H9 (cell line): Measurements from ENCODE around the gene CCDC86. TPM values are rescaled to one million over a fixed set of nuclear protein-coding genes. Genes with fewer than 3 reads are reported as not detected.

Experiments used
- DNase-seq: peaks from one replicate; pipeline ENCODE4 v3.0.0-alpha.2; 2017
- H2AFZ ChIP-seq: one replicate; pipeline ENCODE4 v1.6.1; 2013; ENCODE audit warnings: mild to moderate bottlenecking, low read length, control low read depth, moderate library complexity
- H2AK5ac ChIP-seq: 2 replicates; pipeline ENCODE4 v1.6.1; 2013; ENCODE audit warnings: low read length, control low read depth, mixed read lengths; ENCODE audit not compliant: insufficient read length
- H2BK120ac ChIP-seq: one replicate; pipeline ENCODE4 v1.6.1; 2013; ENCODE audit warnings: low read depth, mild to moderate bottlenecking, low read length, control low read depth, inconsistent platforms; ENCODE audit not compliant: poor library complexity, severe bottlenecking
- H2BK12ac ChIP-seq: 2 replicates; pipeline ENCODE4 v1.6.1; 2013; ENCODE audit warnings: low read length, control low read depth, mixed read lengths, low read depth; ENCODE audit not compliant: insufficient read length
- H2BK15ac ChIP-seq: 2 replicates; pipeline ENCODE4 v1.6.1; 2013; ENCODE audit warnings: low read depth, low read length, control low read depth
- H2BK20ac ChIP-seq: one replicate; pipeline ENCODE4 v1.6.1; 2013; ENCODE audit warnings: low read depth, mild to moderate bottlenecking, low read length, control low read depth, inconsistent platforms; ENCODE audit not compliant: poor library complexity, severe bottlenecking
- H2BK5ac ChIP-seq: 2 replicates; pipeline ENCODE4 v1.6.1; 2013; ENCODE audit warnings: low read length, control low read depth, mixed read lengths; ENCODE audit not compliant: insufficient read length
- H3K14ac ChIP-seq: 2 replicates; pipeline ENCODE4 v1.6.1; 2013; ENCODE audit warnings: low read length, control low read depth; ENCODE audit not compliant: insufficient read depth
- H3K18ac ChIP-seq: 2 replicates; pipeline ENCODE4 v1.6.1; 2013; ENCODE audit warnings: low read depth, mild to moderate bottlenecking, mixed read lengths, low read length, control low read depth; ENCODE audit not compliant: insufficient read length
- H3K23ac ChIP-seq: 2 replicates; pipeline ENCODE4 v1.6.1; 2013; ENCODE audit warnings: low read length, control low read depth, mixed read lengths, low read depth; ENCODE audit not compliant: insufficient read length
- H3K23me2 ChIP-seq: 2 replicates; pipeline ENCODE4 v1.6.1; 2013; ENCODE audit warnings: low read depth, mild to moderate bottlenecking, mixed read lengths, low read length, control low read depth; ENCODE audit not compliant: insufficient read length, poor library complexity, severe bottlenecking
- H3K27ac ChIP-seq: 2 replicates; pipeline ENCODE4 v1.5.1; 2013; ENCODE audit warnings: low read length, control low read depth, mixed read lengths, low read depth; ENCODE audit not compliant: insufficient read length
- H3K27me3 ChIP-seq: 2 replicates; pipeline ENCODE4 v1.6.1; 2013; ENCODE audit warnings: low read length, control low read depth, inconsistent platforms; ENCODE audit not compliant: insufficient read depth
- H3K4ac ChIP-seq: 2 replicates; pipeline ENCODE4 v1.6.1; 2013; ENCODE audit warnings: low read depth, mild to moderate bottlenecking, control low read depth, inconsistent platforms, low read length, moderate library complexity
- H3K4me1 ChIP-seq: 2 replicates; pipeline ENCODE4 v1.6.1; 2013; ENCODE audit warnings: low read length, control low read depth, inconsistent platforms; ENCODE audit not compliant: insufficient read depth
- H3K4me2 ChIP-seq: 2 replicates; pipeline ENCODE4 v1.6.1; 2013; ENCODE audit warnings: low read length, control low read depth, mixed read lengths; ENCODE audit not compliant: insufficient read length, insufficient read depth
- H3K56ac ChIP-seq: 2 replicates; pipeline ENCODE4 v1.6.1; 2013; ENCODE audit warnings: low read depth, mild to moderate bottlenecking, mixed read lengths, low read length, control low read depth; ENCODE audit not compliant: insufficient read length
- H3K79me1 ChIP-seq: 2 replicates; pipeline ENCODE4 v1.6.1; 2013; ENCODE audit warnings: low read depth, mild to moderate bottlenecking, moderate library complexity, low read length, control low read depth, inconsistent platforms; ENCODE audit not compliant: insufficient read depth, poor library complexity, severe bottlenecking
- H3K79me2 ChIP-seq: 2 replicates; pipeline ENCODE4 v1.6.1; 2013; ENCODE audit warnings: low read length, control low read depth, inconsistent platforms; ENCODE audit not compliant: insufficient read depth
- H3K9ac ChIP-seq: 2 replicates; pipeline ENCODE4 v1.6.1; 2013; ENCODE audit warnings: low read length, control low read depth, mixed read lengths; ENCODE audit not compliant: insufficient read length; ENCODE audit errors: extremely low read depth
- H3K9me3 ChIP-seq: one replicate; pipeline ENCODE4 v1.6.1; 2013; ENCODE audit warnings: low read depth, low read length, inconsistent platforms; ENCODE audit not compliant: control insufficient read depth
- H3T11ph ChIP-seq: one replicate; pipeline ENCODE4 v1.6.1; 2013; ENCODE audit warnings: mild to moderate bottlenecking, low read length, control low read depth, inconsistent platforms
- H4K20me1 ChIP-seq: one replicate; pipeline ENCODE4 v1.6.1; 2013; ENCODE audit not compliant: control insufficient read depth, insufficient read length, insufficient read depth
- H4K5ac ChIP-seq: 2 replicates; pipeline ENCODE4 v1.6.1; 2013; ENCODE audit warnings: low read depth, mild to moderate bottlenecking, mixed read lengths, low read length, control low read depth; ENCODE audit not compliant: insufficient read length
- H4K8ac ChIP-seq: replicated peaks from 2 replicates; pipeline ENCODE4 v1.6.1; 2013; ENCODE audit warnings: low read length, control low read depth, mixed read lengths, low read depth; ENCODE audit not compliant: insufficient read length
- H4K91ac ChIP-seq: 2 replicates; pipeline ENCODE4 v1.6.1; 2013; ENCODE audit warnings: low read depth, mild to moderate bottlenecking, moderate library complexity, mixed read lengths, low read length, control low read depth; ENCODE audit not compliant: insufficient read length
- H3K27ac Mint-ChIP-seq, 3 experiments: 2 replicates in 2 of 3; 3 replicates in 1 of 3; pipeline ENCODE4 v1.8.0; 2020 to 2021; ENCODE audit warnings: mixed read lengths in 3 of 3, mild to moderate bottlenecking in 1 of 3, moderate library complexity in 1 of 3
- H3K27me3 Mint-ChIP-seq: 2 replicates; pipeline ENCODE4 v1.8.0; 2021; ENCODE audit warnings: low read depth, mild to moderate bottlenecking, moderate library complexity, mixed read lengths
- H3K36me3 Mint-ChIP-seq, 3 experiments: 2 replicates in 2 of 3; 3 replicates in 1 of 3; pipeline ENCODE4 v1.8.0; 2020 to 2021; ENCODE audit warnings: low read depth in 3 of 3, mixed read lengths in 3 of 3; ENCODE audit not compliant: insufficient read depth in 1 of 3
- H3K4me1 Mint-ChIP-seq, 2 experiments: 2 replicates each; pipeline ENCODE4 v1.8.0; 2020; ENCODE audit warnings: mixed read lengths in 2 of 2
- H3K4me3 Mint-ChIP-seq, 2 experiments: 2 replicates in 1 of 2; 3 replicates in 1 of 2; pipeline ENCODE4 v1.8.0; 2020 to 2021; ENCODE audit warnings: mild to moderate bottlenecking in 2 of 2, mixed read lengths in 2 of 2, moderate library complexity in 1 of 2
- H3K9me3 Mint-ChIP-seq, 2 experiments: 2 replicates in 1 of 2; 3 replicates in 1 of 2; pipeline ENCODE4 v1.8.0; 2020; ENCODE audit warnings: mild to moderate bottlenecking in 2 of 2, mixed read lengths in 2 of 2, moderate library complexity in 1 of 2
- CTCF ChIP-seq: fragments of 200-600 bp; sonication (generic); conservative IDR thresholded peaks from 3 replicates; pipeline ENCODE4 v1.8.0; 2021; ENCODE audit warnings: antibody characterized with exemption, mild to moderate bottlenecking
- WGBS: extraction: QIAGEN DNeasy Blood & Tissue Kit; methylation state at CpG from one replicate; pipeline ENCODE4 v1.1.7; 2013; ENCODE audit warnings: missing lambda C conversion rate, low lambda C conversion rate, mixed read lengths; ENCODE audit not compliant: insufficient read length; ENCODE audit errors: extremely low coverage; 5-methylcytosine and 5-hydroxymethylcytosine counted together
- total RNA-seq: library from RNA; stranded (reverse); gene quantifications from 2 replicates; pipeline ENCODE4 v1.2.1, GENCODE V29; 2021

The CCDC86 gene
- total RNA-seq, 1 experiment from 2014 or later = 82.3 TPM

- TF ChIP-seq CTCF = no peak
- Mint-ChIP-seq H3K4me3 (peak overlapping the region; percentile 91 to 95; a peak in 3 of 5 replicates), H3K27ac (peak overlapping the region in 1 of 3 experiments; percentile 30; a peak in 1 of 7 replicates), H3K36me3 (peaks cover 34 to 59% (median 36%) of the 10 kb centered on the region in 3 experiments), H3K4me1 (peaks cover 32 to 41% of the 10 kb centered on the region in 2 experiments), H3K9me3 (no peaks in the 10 kb centered on the region; a peak in 1 of 5 replicates), H3K27me3 (no peaks in the 10 kb centered on the region)
- Histone ChIP-seq H3K4me2 (no peak overlapping the region), H3K18ac (no peak overlapping the region), H2BK120ac (no peak overlapping the region), H3K27ac (no peak overlapping the region), H2BK5ac (no peak overlapping the region), H2AK5ac (no peak overlapping the region), H3K4ac (no peak overlapping the region), H2BK20ac (no peak overlapping the region), H3K9ac (no peak overlapping the region), H3K23me2 (peaks cover 14% of the 10 kb centered on the region), H3K79me2 (peaks cover 24% of the 10 kb centered on the region; the same call in 1 of the 2 replicates), H2BK15ac (no peak overlapping the region), H3K27me3 (no peaks in the 10 kb centered on the region), H4K8ac (no peak overlapping the region), H3K14ac (no peak overlapping the region), H3K9me3 (no peaks in the 10 kb centered on the region), H3K79me1 (no peaks in the 10 kb centered on the region), H4K5ac (no peak overlapping the region), H4K20me1 (no peaks in the 10 kb centered on the region), H3K56ac (no peak overlapping the region), H2BK12ac (no peak overlapping the region), H3K4me1 (peaks cover 8% of the 10 kb centered on the region; the same call in 1 of the 2 replicates), H3K23ac (no peak overlapping the region), H3T11ph (no peak overlapping the region), H2AFZ (no peak overlapping the region), H4K91ac (no peak overlapping the region)
- no peak for DNase-seq
- WGBS = no CpG with 5 or more reads among the region's 8 CpGs
Measured at GRCh38 chr11:60845338-60845737, 3.4 kb downstream of the CCDC86 start.
